Activated gamma-delta T cell (primary cell): ENCODE data around the gene KCND3.
A peak's percentile ranks its signal among the peaks of the same experiment; 100 is the strongest.
"Not testable (repeated sequence)": the region's sequence is repeated elsewhere in the genome, so short reads cannot be mapped to it uniquely, and the experiment has no call there.

ENCODE experiments used
- DNase-seq: peaks from one replicate; lab custom pipeline; 2025; lab: John Stamatoyannopoulos, UW

Gene KCND3

GRCh38 chr1:111743679-111744101, 245.8 kb downstream of the KCND3 start:
- DNase-seq, result no peak

- no peak for DNase-seq
Observed at GRCh38 chr1:111742938-111743549, 246.4 kb downstream of the KCND3 start.

GRCh38 chr1:111742292-111742691, 247.2 kb downstream of the KCND3 start:
- not testable (repeated sequence) for DNase-seq

- no peak for DNase-seq
Observed at GRCh38 chr1:111739925-111740765, 249.3 kb downstream of the KCND3 start.

- peak; percentile 58 for DNase-seq
Observed at GRCh38 chr1:111739194-111739924, 250.1 kb downstream of the KCND3 start, which contains the start of gene INKA2. Gene INKA2, minus strand, starts transcription at chr1:111739395. Its CDS starts 153 bp downstream, at chr1:111739242.

- peak; percentile 41 for DNase-seq
Observed at GRCh38 chr1:111738436-111739193, 250.9 kb downstream of the KCND3 start.

GRCh38 chr1:111738133-111738435, 251.4 kb downstream of the KCND3 start:
- DNase-seq, result no peak

- DNase-seq, result no peak
Observed at GRCh38 chr1:111737216-111738132, 252.0 kb downstream of the KCND3 start.

- DNase-seq, result no peak
Observed at GRCh38 chr1:111736548-111737215, 252.8 kb downstream of the KCND3 start.

GRCh38 chr1:111735858-111736544, 253.5 kb downstream of the KCND3 start:
- DNase-seq, result no peak

- no peak for DNase-seq
Observed at GRCh38 chr1:111735321-111735720, 254.1 kb downstream of the KCND3 start.

- DNase-seq, result no peak
Observed at GRCh38 chr1:111734856-111735255, 254.6 kb downstream of the KCND3 start.

- no peak for DNase-seq
Observed at GRCh38 chr1:111734426-111734825, 255.0 kb downstream of the KCND3 start.

GRCh38 chr1:111733992-111734341, 255.5 kb downstream of the KCND3 start:
- no peak for DNase-seq

- DNase-seq, result no peak
Observed at GRCh38 chr1:111733183-111733991, 256.1 kb downstream of the KCND3 start.

GRCh38 chr1:111732718-111733117, 256.8 kb downstream of the KCND3 start:
- no peak for DNase-seq

- DNase-seq, result no peak
Observed at GRCh38 chr1:111731956-111732355, 257.5 kb downstream of the KCND3 start.

- no peak for DNase-seq
Observed at GRCh38 chr1:111730706-111731105, 258.8 kb downstream of the KCND3 start.
